Adipocyte (in vitro differentiated cells): ENCODE data around the gene MARCHF9.
A peak's percentile ranks its signal among the peaks of the same experiment; 100 is the strongest.

Source experiments
- DNase-seq: peaks from one replicate; pipeline ENCODE4 v3.0.0-alpha.2; 2015; ENCODE audit warnings: low read depth
- H3K27me3 ChIP-seq: replicated peaks from 2 replicates; pipeline ENCODE4 v1.7.0; 2013; ENCODE audit warnings: mild to moderate bottlenecking, low read length, moderate library complexity; ENCODE audit not compliant: control insufficient read depth, insufficient read depth
- H3K36me3 ChIP-seq: 2 replicates; pipeline ENCODE4 v1.7.0; 2013; ENCODE audit warnings: low read length, mild to moderate bottlenecking, moderate library complexity; ENCODE audit not compliant: control insufficient read depth, insufficient read depth, severe bottlenecking
- H3K4me1 ChIP-seq: 2 replicates; pipeline ENCODE4 v1.7.0; 2013; ENCODE audit warnings: mild to moderate bottlenecking, low read length, moderate library complexity; ENCODE audit not compliant: control insufficient read depth, insufficient read depth
- H3K4me3 ChIP-seq: 2 replicates; pipeline ENCODE4 v1.7.0; 2013; ENCODE audit warnings: mild to moderate bottlenecking, low read length, moderate library complexity
- H3K9ac ChIP-seq: 2 replicates; pipeline ENCODE4 v1.7.0; 2013; ENCODE audit warnings: mild to moderate bottlenecking, low read length, moderate library complexity
- H3K9me3 ChIP-seq: 2 replicates; pipeline ENCODE4 v1.7.0; 2013; ENCODE audit warnings: mild to moderate bottlenecking, low read length, moderate library complexity; ENCODE audit not compliant: control insufficient read depth

MARCHF9 gene

DNA sequence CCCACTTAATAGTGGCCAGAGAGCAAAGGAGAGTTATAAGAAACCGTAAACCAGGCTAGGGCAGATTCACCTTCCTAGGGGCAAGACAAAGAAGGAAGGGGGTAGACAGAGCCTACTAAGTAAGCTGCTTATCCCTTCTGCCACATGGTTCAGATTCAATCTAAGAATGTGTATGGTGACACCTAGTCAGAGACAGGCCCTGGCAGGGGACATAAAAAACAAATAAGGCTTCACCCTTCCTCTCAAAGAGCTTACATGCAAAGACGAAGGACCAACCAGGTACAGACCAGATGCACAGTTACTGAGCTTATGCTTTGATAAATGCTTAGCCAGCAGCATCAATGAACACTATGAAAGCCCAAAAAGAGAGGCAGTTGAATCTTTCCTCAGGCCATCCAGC is 7.6 kb downstream of the MARCHF9 start:
- no peak for DNase-seq
- no peaks in the 10 kb centered on the region for H3K36me3 ChIP-seq
- peaks cover 28% of the 10 kb centered on the region for H3K4me1 ChIP-seq
- H3K4me3 ChIP-seq: no peak overlapping the region
- H3K9ac ChIP-seq: no peak overlapping the region
- H3K27me3 ChIP-seq: peaks cover 43% of the 10 kb centered on the region
- H3K9me3 ChIP-seq: no peaks in the 10 kb centered on the region

DNA sequence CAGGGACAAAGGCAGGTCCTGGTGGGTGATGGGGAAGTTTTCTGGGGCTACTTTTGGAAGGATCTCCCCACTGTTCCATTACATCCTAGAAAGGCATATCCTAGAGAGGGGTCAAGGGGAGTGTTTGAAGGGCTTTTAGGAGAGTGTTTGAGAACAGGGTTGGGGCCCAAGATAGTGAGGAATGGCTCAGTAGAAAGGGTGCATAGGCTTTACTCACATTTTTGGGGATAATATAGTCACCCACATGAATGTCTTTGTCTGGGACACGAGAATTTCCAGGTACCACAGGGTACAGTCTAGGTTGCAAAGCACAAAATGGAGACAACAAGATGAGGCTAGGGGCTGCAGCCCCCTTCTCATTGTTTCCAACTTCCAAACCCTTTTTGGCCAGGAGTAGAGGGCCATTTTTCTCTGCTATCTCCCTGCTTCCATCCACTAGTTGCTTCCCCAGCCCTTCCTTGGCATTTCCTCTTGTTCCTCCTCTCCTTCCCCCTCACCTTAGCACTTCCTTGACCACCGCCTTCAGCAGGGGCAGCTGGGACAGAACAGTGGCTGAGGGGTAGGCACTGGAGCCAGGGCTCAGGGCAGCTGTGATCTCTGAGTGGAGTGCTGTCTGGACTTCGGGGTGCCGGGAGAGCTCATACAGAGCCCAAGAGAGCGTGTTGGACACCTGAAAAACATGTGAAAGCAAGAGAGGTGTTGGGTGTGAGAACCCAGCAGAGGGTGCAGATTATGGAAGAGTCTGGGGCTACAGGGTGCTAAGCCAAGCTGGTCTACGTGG is 9.2 kb downstream of the MARCHF9 start:
- Histone ChIP-seq H3K36me3 (peaks cover 10% of the 10 kb centered on the region), H3K4me1 (peaks cover 29% of the 10 kb centered on the region), H3K27me3 (peaks cover 44% of the 10 kb centered on the region), H3K4me3 (no peak overlapping the region), H3K9ac (no peak overlapping the region), H3K9me3 (no peaks in the 10 kb centered on the region)
- no peak for DNase-seq

GRCh38 chr12:57764662-57765002 is 9.7 kb downstream of the MARCHF9 start:
- Histone ChIP-seq H3K36me3 (peaks cover 16% of the 10 kb centered on the region), H3K4me3 (peak overlapping the region; percentile 61)
- no peak for DNase-seq

GRCh38 chr12:57765003-57765697 is 10.2 kb downstream of the MARCHF9 start:
- Histone ChIP-seq H3K36me3 (peaks cover 21% of the 10 kb centered on the region), H3K4me3 (peak overlapping the region; percentile 61), H3K9ac (no peak overlapping the region), H3K4me1 (peaks cover 29% of the 10 kb centered on the region), H3K27me3 (peaks cover 44% of the 10 kb centered on the region), H3K9me3 (no peaks in the 10 kb centered on the region)
- DNase-seq: peak; percentile 55

More at GRCh38 chr12:57764662-57765002, 9.7 kb downstream of the MARCHF9 start:
- H3K9ac ChIP-seq: no peak overlapping the region
- peaks cover 44% of the 10 kb centered on the region for H3K27me3 ChIP-seq
- H3K9me3 ChIP-seq: no peaks in the 10 kb centered on the region
- H3K4me1 ChIP-seq: peaks cover 29% of the 10 kb centered on the region

- Histone ChIP-seq H3K4me3 (peak overlapping the region; percentile 38), H3K36me3 (peaks cover 26% of the 10 kb centered on the region)
These were observed 11.0 kb downstream of the MARCHF9 start for GRCh38 chr12:57765698-57766463.

GRCh38 chr12:57766464-57767304 is 11.8 kb downstream of the MARCHF9 start, which contains the start of gene CYP27B1:
CYP27B1 (minus strand) TSS chr12:57767078; CDS start chr12:57767041, 37 bp downstream.
- H3K9me3 ChIP-seq: no peaks in the 10 kb centered on the region
- peak within 1 kb of the TSS; percentile 38 for H3K4me3 ChIP-seq
- H3K27me3 ChIP-seq: peaks cover 42% of the 10 kb centered on the region
- peaks cover 27% of the 10 kb centered on the region for H3K36me3 ChIP-seq
- peak; percentile 39 for DNase-seq
- peaks cover 39% of the 10 kb centered on the region for H3K4me1 ChIP-seq
- H3K9ac ChIP-seq: no peak within 1 kb of the TSS

More at GRCh38 chr12:57765698-57766463, 11.0 kb downstream of the MARCHF9 start:
- no peak for DNase-seq
- Histone ChIP-seq H3K9ac (no peak overlapping the region), H3K9me3 (no peaks in the 10 kb centered on the region), H3K27me3 (peaks cover 43% of the 10 kb centered on the region), H3K4me1 (peaks cover 32% of the 10 kb centered on the region)

- H3K9me3 ChIP-seq: no peaks in the 10 kb centered on the region
- H3K4me3 ChIP-seq: no peak overlapping the region
- H3K9ac ChIP-seq: no peak overlapping the region
- peaks cover 39% of the 10 kb centered on the region for H3K4me1 ChIP-seq
- peaks cover 27% of the 10 kb centered on the region for H3K36me3 ChIP-seq
- peaks cover 42% of the 10 kb centered on the region for H3K27me3 ChIP-seq
- no peak for DNase-seq
These were observed 12.4 kb downstream of the MARCHF9 start for GRCh38 chr12:57767305-57767698.

GRCh38 chr12:57767876-57768275 is 13.0 kb downstream of the MARCHF9 start:
- Histone ChIP-seq H3K9ac (no peak overlapping the region), H3K4me3 (no peak overlapping the region), H3K4me1 (peaks cover 39% of the 10 kb centered on the region), H3K36me3 (peaks cover 27% of the 10 kb centered on the region), H3K9me3 (no peaks in the 10 kb centered on the region), H3K27me3 (peaks cover 42% of the 10 kb centered on the region)
- no peak for DNase-seq

DNA sequence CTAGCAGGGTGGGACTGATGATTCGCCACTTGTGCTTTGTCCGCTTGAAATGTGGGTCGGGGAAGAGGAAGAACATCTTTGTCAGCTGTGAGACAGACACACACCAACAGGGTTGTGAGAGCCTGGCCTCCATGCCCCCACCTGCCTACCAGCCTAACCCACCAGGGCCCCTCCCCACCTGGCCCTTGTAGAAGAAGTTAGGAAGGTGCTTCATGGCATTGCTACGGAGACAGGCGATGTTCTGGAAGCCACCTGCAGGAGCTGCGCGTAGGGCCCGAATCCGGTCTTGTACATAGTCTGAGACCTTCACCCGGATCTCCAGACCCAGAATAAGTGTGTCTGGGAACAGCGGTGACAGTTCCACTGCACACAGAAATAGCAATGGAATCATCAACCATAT is 14.7 kb downstream of the MARCHF9 start:
- Histone ChIP-seq H3K27me3 (peaks cover 29% of the 10 kb centered on the region), H3K36me3 (peaks cover 27% of the 10 kb centered on the region), H3K4me3 (no peak overlapping the region), H3K9me3 (no peaks in the 10 kb centered on the region), H3K9ac (no peak overlapping the region), H3K4me1 (peaks cover 46% of the 10 kb centered on the region)
- DNase-seq: no peak

DNA sequence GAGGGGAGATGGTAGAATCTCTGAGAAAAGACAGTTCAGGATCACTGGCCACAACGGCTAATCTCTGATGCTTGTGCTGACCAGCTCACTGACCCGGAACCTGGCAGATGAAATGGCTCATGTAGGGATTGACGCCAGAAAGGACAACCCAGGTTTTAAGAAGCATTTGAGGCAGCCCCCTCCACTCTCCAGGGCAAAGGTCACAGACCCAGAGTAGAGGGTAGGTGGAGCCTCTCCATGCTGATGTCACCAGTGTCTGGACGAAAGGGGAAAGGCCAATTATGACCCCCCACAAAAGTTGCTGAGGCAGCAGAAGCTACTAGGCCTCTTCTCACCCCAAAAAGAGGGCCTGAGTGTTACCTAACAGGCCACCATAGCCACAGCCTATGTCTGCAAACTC is 15.8 kb downstream of the MARCHF9 start:
- Histone ChIP-seq H3K9ac (peak overlapping the region; percentile 94), H3K4me1 (peaks cover 34% of the 10 kb centered on the region), H3K9me3 (no peaks in the 10 kb centered on the region), H3K27me3 (peaks cover 18% of the 10 kb centered on the region), H3K4me3 (peak overlapping the region; percentile 95), H3K36me3 (peaks cover 30% of the 10 kb centered on the region)
- no peak for DNase-seq
